Neural progenitor cell (in vitro differentiated cells): ENCODE measurements around the gene NSUN7. TPM values are rescaled to one million over a fixed set of nuclear protein-coding genes. Genes with fewer than 3 reads are reported as not detected.

ENCODE experiments used
- DNase-seq: peaks from one replicate; pipeline ENCODE4 v3.0.0-alpha.2; 2016; ENCODE audit warnings: low spot score
- H2AFZ ChIP-seq: fragments of 200-600 bp; sonication (generic); replicated peaks from 2 replicates; pipeline ENCODE4 v1.6.1; 2016; ENCODE audit warnings: antibody characterized with exemption
- H3F3A ChIP-seq: fragments of 200-600 bp; sonication (generic); 2 replicates; pipeline ENCODE4 v1.6.1; 2016; ENCODE audit warnings: antibody characterized with exemption, low read depth
- H3K27ac ChIP-seq: fragments of 200-600 bp; sonication (generic); 2 replicates; pipeline ENCODE4 v1.5.1; 2016; ENCODE audit warnings: mild to moderate bottlenecking
- H3K27me3 ChIP-seq: fragments of 200-600 bp; sonication (generic); 2 replicates; pipeline ENCODE4 v1.6.1; 2016; ENCODE audit warnings: mild to moderate bottlenecking, moderate library complexity
- H3K36me3 ChIP-seq: fragments of 200-600 bp; sonication (generic); 2 replicates; pipeline ENCODE4 v1.5.1; 2016
- H3K4me1 ChIP-seq: fragments of 200-600 bp; sonication (generic); 2 replicates; pipeline ENCODE4 v1.6.1; 2016; ENCODE audit warnings: mixed run types
- H3K4me2 ChIP-seq: fragments of 200-600 bp; sonication (generic); 2 replicates; pipeline ENCODE4 v1.6.1; 2016
- H3K4me3 ChIP-seq: fragments of 200-600 bp; sonication (generic); 2 replicates; pipeline ENCODE4 v1.5.1; 2016
- H3K79me2 ChIP-seq: fragments of 200-600 bp; sonication (generic); 2 replicates; pipeline ENCODE4 v1.6.1; 2016; ENCODE audit warnings: low read depth
- H3K9ac ChIP-seq: fragments of 200-600 bp; sonication (generic); 2 replicates; pipeline ENCODE4 v1.6.1; 2016
- H3K9me3 ChIP-seq: fragments of 200-600 bp; sonication (generic); 2 replicates; pipeline ENCODE4 v1.5.1; 2016; ENCODE audit warnings: low read depth
- H4K20me1 ChIP-seq: fragments of 200-600 bp; sonication (generic); 2 replicates; pipeline ENCODE4 v1.6.1; 2016; ENCODE audit warnings: low read depth
- H3K27ac Mint-ChIP-seq: 3 replicates; pipeline ENCODE4 v1.8.0; 2021; ENCODE audit warnings: mixed read lengths
- H3K27me3 Mint-ChIP-seq: 2 replicates; pipeline ENCODE4 v1.8.0; 2022; ENCODE audit warnings: low read depth, mild to moderate bottlenecking, inconsistent platforms, moderate library complexity, mixed read lengths; ENCODE audit not compliant: insufficient read depth
- H3K36me3 Mint-ChIP-seq: 3 replicates; pipeline ENCODE4 v1.8.0; 2021; ENCODE audit warnings: mixed read lengths
- H3K4me1 Mint-ChIP-seq: 3 replicates; pipeline ENCODE4 v1.8.0; 2021; ENCODE audit warnings: mixed read lengths
- H3K4me3 Mint-ChIP-seq: 3 replicates; pipeline ENCODE4 v1.8.0; 2021; ENCODE audit warnings: mild to moderate bottlenecking, moderate library complexity, mixed read lengths
- H3K9me3 Mint-ChIP-seq: 3 replicates; pipeline ENCODE4 v1.8.0; 2020; ENCODE audit warnings: mixed read lengths
- EZH2 ChIP-seq: fragments of 200-600 bp; sonication (generic); IDR thresholded peaks from 2 replicates; pipeline ENCODE4 v1.6.1; 2017; ENCODE audit warnings: antibody characterized with exemption, mild to moderate bottlenecking, moderate library complexity
- EZH2phosphoT487 ChIP-seq: fragments of 200-600 bp; sonication (generic); IDR thresholded peaks from 2 replicates; pipeline ENCODE4 v1.6.1; 2017; ENCODE audit warnings: antibody characterized with exemption
- total RNA-seq: library from RNA; depleted of rRNA; stranded (reverse); fragments of >200 nt; gene quantifications from 2 replicates; pipeline ENCODE4 v1.2.3, GENCODE V29; 2015; ENCODE audit warnings: low replicate concordance
- TF ChIP-seq, protein P1 (sequence below): fragments of 200-600 bp; sonication (generic); IDR thresholded peaks from 2 replicates; pipeline ENCODE4 v1.5.1; 2017; ENCODE audit warnings: antibody characterized with exemption, mild to moderate bottlenecking

Gene NSUN7
- total RNA-seq, 1 donor from 2014 or later, result 37.4 TPM

DNA sequence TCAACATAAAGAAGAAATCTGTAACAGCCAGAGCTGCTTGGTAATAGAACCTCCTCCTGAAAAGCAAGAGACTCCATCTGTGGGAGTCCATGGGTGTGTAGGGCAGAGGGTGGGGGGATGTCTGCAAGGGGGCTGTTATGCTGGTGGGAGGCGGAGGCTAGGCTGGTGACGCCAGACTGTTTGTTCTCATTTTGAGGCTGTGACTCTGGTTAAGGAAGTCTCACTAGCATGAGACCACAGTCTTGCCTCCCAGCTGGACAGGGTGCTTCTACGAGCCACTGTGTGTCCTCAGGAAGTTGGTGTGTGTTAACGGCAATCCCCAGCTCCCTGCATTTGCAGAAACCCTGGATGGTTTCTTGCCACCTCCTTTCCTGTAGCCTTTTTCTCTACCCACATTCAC is 79.8 kb downstream of the NSUN7 start:
- Histone ChIP-seq H3K27ac (no peak overlapping the region), H3K36me3 (no peaks in the 10 kb centered on the region), H3K4me3 (no peak overlapping the region), H2AFZ (no peak overlapping the region), H3K9ac (no peak overlapping the region), H3K9me3 (no peaks in the 10 kb centered on the region), H3K27me3 (no peaks in the 10 kb centered on the region), H4K20me1 (no peaks in the 10 kb centered on the region), H3F3A (no peaks in the 10 kb centered on the region), H3K4me1 (peaks cover 7% of the 10 kb centered on the region), H3K79me2 (peaks cover 11% of the 10 kb centered on the region), H3K4me2 (no peak overlapping the region)
- no peak for DNase-seq
- peaks cover 53% of the 10 kb centered on the region for H3K36me3 Mint-ChIP-seq
- H3K4me1 Mint-ChIP-seq, result peaks cover 20% of the 10 kb centered on the region
- TF ChIP-seq EZH2phosphoT487 (no peak), EZH2 (no peak)
- TF ChIP-seq, protein P1, sequence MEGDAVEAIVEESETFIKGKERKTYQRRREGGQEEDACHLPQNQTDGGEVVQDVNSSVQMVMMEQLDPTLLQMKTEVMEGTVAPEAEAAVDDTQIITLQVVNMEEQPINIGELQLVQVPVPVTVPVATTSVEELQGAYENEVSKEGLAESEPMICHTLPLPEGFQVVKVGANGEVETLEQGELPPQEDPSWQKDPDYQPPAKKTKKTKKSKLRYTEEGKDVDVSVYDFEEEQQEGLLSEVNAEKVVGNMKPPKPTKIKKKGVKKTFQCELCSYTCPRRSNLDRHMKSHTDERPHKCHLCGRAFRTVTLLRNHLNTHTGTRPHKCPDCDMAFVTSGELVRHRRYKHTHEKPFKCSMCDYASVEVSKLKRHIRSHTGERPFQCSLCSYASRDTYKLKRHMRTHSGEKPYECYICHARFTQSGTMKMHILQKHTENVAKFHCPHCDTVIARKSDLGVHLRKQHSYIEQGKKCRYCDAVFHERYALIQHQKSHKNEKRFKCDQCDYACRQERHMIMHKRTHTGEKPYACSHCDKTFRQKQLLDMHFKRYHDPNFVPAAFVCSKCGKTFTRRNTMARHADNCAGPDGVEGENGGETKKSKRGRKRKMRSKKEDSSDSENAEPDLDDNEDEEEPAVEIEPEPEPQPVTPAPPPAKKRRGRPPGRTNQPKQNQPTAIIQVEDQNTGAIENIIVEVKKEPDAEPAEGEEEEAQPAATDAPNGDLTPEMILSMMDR, result no peak
- H3K27ac Mint-ChIP-seq, result no peak overlapping the region
- H3K27me3 Mint-ChIP-seq, result no peaks in the 10 kb centered on the region
- no peaks in the 10 kb centered on the region for H3K9me3 Mint-ChIP-seq
- H3K4me3 Mint-ChIP-seq, result no peak overlapping the region

- Mint-ChIP-seq H3K4me1 (peaks cover 22% of the 10 kb centered on the region), H3K27me3 (no peaks in the 10 kb centered on the region), H3K27ac (no peak overlapping the region), H3K9me3 (no peaks in the 10 kb centered on the region), H3K36me3 (peaks cover 51% of the 10 kb centered on the region), H3K4me3 (no peak overlapping the region)
- no peaks in the 10 kb centered on the region for H3F3A ChIP-seq
- peaks cover 11% of the 10 kb centered on the region for H3K79me2 ChIP-seq
- TF ChIP-seq EZH2phosphoT487, result no peak
- TF ChIP-seq, protein P1, result no peak
- TF ChIP-seq EZH2, result no peak
- peaks cover 7% of the 10 kb centered on the region for H3K4me1 ChIP-seq
- no peaks in the 10 kb centered on the region for H4K20me1 ChIP-seq
- H3K9ac ChIP-seq, result no peak overlapping the region
- H3K9me3 ChIP-seq, result no peaks in the 10 kb centered on the region
- no peak overlapping the region for H3K27ac ChIP-seq
- no peaks in the 10 kb centered on the region for H3K27me3 ChIP-seq
- DNase-seq, result no peak
- H2AFZ ChIP-seq, result no peak overlapping the region
- no peak overlapping the region for H3K4me3 ChIP-seq
- no peaks in the 10 kb centered on the region for H3K36me3 ChIP-seq
- no peak overlapping the region for H3K4me2 ChIP-seq
Observed at GRCh38 chr4:40831146-40831907, 81.6 kb downstream of the NSUN7 start.

GRCh38 chr4:40832175-40832574 is 82.4 kb downstream of the NSUN7 start:
- peaks cover 11% of the 10 kb centered on the region for H3K79me2 ChIP-seq
- H3K9ac ChIP-seq, result no peak overlapping the region
- H3K4me3 ChIP-seq, result no peak overlapping the region
- no peaks in the 10 kb centered on the region for H3F3A ChIP-seq
- H3K9me3 ChIP-seq, result no peaks in the 10 kb centered on the region
- Mint-ChIP-seq H3K27me3 (no peaks in the 10 kb centered on the region), H3K4me1 (peaks cover 22% of the 10 kb centered on the region), H3K27ac (no peak overlapping the region), H3K9me3 (no peaks in the 10 kb centered on the region), H3K36me3 (peaks cover 44% of the 10 kb centered on the region), H3K4me3 (no peak overlapping the region)
- no peaks in the 10 kb centered on the region for H3K27me3 ChIP-seq
- TF ChIP-seq EZH2 (no peak), EZH2phosphoT487 (no peak)
- TF ChIP-seq, protein P1, result no peak
- H3K4me2 ChIP-seq, result no peak overlapping the region
- no peak overlapping the region for H2AFZ ChIP-seq
- H3K27ac ChIP-seq, result no peak overlapping the region
- no peak for DNase-seq
- no peaks in the 10 kb centered on the region for H4K20me1 ChIP-seq
- peaks cover 7% of the 10 kb centered on the region for H3K4me1 ChIP-seq
- H3K36me3 ChIP-seq, result no peaks in the 10 kb centered on the region
